Measurements from ENCODE around the gene KCTD2.

DNA sequence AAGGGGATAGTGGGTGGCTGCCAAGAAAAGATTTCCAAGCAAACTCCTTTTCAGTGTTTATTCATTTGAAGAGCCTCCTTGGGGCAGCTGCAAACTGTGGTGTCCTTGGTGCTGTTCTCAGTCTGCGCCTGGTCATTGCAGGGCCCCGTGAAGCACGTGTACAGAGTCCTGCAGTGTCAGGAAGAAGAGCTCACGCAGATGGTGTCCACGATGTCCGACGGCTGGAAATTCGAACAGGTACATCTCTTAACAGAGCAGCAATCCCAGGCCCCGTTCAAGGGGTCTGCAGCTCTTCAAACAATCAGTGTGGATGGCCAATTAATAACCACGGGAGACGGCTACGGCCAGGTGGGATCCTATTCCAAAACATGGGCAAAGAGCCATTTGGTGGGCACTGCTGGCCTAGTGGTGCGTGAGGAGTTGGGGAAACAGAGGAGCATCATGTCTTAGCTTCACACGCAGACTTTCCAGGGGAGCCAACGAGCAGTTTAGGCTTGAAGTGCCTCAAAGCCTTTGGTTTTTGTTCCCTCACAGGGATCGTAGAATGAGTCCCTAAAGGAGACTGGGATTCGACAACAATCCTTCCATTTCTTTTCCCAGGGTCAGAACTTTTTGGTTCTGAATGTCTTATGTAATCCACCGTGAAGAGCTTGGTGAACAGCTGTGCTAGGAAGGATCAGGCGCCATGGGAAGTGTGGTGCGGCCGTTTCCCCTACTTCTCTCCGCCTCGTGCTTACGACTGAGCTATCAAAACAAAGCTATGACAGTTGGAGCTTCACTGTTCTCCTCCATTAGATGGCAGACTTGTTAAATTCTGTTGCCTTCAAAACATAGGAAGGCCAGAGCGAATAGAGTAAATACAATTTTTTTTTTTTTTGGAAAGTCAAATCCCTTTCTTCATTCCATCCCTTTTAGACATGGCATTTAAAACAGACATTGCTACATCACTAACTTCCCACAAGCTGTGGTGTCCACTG lies 12.6 kb downstream of the KCTD2 start:
- no peak for TF ChIP-seq POLR2AphosphoS5 (IDR thresholded peaks at IDR 0.05)
- TF ChIP-seq, protein P1, sequence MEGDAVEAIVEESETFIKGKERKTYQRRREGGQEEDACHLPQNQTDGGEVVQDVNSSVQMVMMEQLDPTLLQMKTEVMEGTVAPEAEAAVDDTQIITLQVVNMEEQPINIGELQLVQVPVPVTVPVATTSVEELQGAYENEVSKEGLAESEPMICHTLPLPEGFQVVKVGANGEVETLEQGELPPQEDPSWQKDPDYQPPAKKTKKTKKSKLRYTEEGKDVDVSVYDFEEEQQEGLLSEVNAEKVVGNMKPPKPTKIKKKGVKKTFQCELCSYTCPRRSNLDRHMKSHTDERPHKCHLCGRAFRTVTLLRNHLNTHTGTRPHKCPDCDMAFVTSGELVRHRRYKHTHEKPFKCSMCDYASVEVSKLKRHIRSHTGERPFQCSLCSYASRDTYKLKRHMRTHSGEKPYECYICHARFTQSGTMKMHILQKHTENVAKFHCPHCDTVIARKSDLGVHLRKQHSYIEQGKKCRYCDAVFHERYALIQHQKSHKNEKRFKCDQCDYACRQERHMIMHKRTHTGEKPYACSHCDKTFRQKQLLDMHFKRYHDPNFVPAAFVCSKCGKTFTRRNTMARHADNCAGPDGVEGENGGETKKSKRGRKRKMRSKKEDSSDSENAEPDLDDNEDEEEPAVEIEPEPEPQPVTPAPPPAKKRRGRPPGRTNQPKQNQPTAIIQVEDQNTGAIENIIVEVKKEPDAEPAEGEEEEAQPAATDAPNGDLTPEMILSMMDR (IDR thresholded peaks at IDR 0.05) = peak in 1 of 2 donors; percentile 26
- no peak for TF ChIP-seq EP300 (IDR thresholded peaks at IDR 0.05)
- no peak for TF ChIP-seq POLR2A (IDR thresholded peaks at IDR 0.05)

Measured in suprapubic skin (tissue), 4 donors.